Omental fat pad (tissue), 4 donors: Measurements from ENCODE around the gene DHX30. TPM values are rescaled to one million over a fixed set of nuclear protein-coding genes. Genes with fewer than 3 reads are reported as not detected.

ENCODE experiments used
- ATAC-seq: fragments of 150-250 bp; one replicate; pipeline ENCODE4 v1.9.1; 2016; ENCODE audit warnings: mild to moderate bottlenecking, moderate library complexity; ENCODE audit not compliant: low FRiP score
- DNase-seq: peaks from one replicate; pipeline ENCODE4 v3.0.0-alpha.2; 2019; ENCODE audit warnings: low spot score
- total RNA-seq, 4 donors: library from RNA; depleted of rRNA; stranded (reverse); fragments of >200 nt; gene quantifications; one replicate each; pipeline ENCODE4 v1.1.0, GENCODE V29; 2016
- TF ChIP-seq, protein P1 (sequence below), 3 donors: fragments of 450-650 bp; IDR thresholded peaks; one replicate each; pipeline ENCODE4 v1.5.1; 2016 to 2017; ENCODE audit warnings: antibody characterized with exemption in 3 of 3, mild to moderate bottlenecking in 3 of 3, moderate library complexity in 2 of 3

Gene DHX30
- total RNA-seq, 4 donors from 2014 or later = 43.4 to 91.7 (median 51.5) TPM

DNA sequence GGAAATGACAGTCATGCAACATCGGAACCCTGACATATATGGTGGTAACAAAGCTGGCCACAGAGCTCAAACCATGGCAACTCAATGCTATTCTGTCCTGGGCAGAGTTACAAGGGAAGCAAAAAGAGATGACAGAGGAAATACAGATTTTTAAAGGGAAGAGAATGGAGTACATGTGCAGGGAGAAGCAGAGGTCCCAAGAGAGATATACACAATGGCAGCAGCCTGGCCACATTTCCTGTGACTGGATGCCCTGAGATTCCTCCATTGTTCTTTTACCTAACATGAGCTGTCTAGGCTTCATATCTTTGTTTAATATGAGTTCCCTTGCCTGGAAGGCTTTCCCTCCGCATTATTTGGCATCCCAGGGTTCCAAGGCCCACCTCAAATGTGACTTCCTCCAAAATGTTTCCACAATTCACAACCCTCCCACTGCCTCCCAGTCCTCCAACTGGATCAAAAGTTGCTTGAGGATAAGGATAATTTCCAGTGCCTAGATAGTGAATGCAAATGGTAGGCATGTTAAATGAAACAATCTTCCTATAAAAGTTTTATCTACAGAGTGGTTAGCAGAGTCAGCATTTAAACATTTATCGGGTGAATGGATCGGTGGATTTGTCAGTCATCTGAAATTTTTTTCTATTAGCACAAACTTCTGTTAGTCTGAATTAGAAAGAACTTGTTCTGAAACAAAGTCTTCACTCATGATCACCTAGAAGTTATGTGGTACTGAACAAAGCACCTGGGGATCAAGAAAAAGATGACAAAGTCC, 86.2 kb downstream of the DHX30 start:
- ATAC-seq = no peak
- TF ChIP-seq, protein P1, sequence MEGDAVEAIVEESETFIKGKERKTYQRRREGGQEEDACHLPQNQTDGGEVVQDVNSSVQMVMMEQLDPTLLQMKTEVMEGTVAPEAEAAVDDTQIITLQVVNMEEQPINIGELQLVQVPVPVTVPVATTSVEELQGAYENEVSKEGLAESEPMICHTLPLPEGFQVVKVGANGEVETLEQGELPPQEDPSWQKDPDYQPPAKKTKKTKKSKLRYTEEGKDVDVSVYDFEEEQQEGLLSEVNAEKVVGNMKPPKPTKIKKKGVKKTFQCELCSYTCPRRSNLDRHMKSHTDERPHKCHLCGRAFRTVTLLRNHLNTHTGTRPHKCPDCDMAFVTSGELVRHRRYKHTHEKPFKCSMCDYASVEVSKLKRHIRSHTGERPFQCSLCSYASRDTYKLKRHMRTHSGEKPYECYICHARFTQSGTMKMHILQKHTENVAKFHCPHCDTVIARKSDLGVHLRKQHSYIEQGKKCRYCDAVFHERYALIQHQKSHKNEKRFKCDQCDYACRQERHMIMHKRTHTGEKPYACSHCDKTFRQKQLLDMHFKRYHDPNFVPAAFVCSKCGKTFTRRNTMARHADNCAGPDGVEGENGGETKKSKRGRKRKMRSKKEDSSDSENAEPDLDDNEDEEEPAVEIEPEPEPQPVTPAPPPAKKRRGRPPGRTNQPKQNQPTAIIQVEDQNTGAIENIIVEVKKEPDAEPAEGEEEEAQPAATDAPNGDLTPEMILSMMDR (IDR thresholded peaks at IDR 0.05) = no peak

DNA sequence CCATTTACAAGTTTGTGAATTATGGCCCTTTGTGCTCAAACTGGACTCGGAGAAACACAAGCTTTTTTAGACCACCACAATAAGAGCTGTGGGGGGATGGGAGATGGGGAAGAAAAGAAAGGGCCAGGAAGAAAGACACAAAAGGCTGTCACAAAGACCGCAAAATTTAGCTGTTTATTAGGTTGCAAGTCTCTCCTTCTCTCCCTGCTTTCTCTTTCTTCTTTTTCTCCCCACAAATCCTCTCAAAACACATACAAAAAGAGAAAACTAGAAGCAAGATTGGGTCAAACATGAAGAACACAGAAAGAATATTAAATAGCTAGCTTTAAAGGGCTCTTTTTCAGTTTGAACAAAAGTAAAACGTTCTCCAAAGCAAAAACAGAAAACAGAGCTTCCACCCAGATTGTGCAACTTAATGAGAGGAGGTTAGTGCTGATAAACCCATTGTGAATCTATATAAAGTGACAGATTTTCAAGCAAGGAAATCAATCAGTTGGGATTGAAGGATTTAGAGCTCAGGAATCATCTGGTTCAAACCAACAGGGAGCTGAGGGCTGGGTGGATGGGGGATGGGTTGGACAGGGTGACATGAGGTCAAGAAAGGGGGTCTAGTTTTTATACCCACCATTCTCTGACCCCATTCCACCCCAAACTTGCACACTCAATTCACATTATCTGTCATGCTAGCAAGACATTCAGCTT, 87.3 kb downstream of the DHX30 start:
- TF ChIP-seq, protein P1 (IDR thresholded peaks at IDR 0.05) = no peak
- ATAC-seq (no peak), DNase-seq (no peak)

More for the DNA sequence above, 86.2 kb downstream of the DHX30 start:
- DNase-seq = no peak

DNA sequence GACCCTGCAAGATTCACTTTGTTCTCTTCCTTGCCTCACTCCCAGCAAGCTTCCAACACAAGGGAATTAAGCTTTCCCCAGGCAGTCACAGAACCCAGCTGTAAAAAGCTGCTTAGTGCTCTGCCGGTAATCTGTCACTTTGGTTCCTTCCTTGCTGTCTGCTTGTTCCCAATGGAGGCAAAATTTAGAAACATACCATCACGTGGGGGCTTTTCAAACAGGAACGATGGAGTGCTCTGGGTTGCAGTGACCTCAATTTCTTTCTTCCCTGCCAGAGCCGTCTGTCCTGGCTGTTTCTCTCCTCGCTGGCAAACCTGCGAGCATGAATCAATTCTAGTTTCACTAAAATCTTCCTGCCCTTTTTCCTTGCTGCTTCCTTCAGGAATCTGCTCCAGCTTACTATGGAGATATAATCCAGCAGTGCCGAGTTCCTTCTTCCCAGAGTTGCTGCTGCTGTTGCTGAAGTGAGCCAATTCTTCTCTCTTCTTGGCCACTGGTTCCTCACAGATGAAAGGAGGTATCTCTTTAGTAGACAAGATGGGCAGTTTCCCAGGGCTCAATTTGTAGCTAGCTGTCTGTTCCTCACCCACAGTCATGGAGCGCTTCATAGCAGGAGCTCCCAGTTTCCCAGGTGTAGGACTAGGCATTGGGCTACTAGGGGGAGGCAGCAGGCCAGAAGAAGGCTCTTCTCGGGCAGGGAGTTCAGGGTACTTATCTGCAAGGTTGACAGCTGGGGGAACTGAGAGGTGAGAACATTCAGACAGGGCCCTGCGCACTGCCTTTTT, 88.1 kb downstream of the DHX30 start:
- ATAC-seq (peak; percentile 28), DNase-seq (no peak)
- TF ChIP-seq, protein P1 (IDR thresholded peaks at IDR 0.05) = no peak

DNA sequence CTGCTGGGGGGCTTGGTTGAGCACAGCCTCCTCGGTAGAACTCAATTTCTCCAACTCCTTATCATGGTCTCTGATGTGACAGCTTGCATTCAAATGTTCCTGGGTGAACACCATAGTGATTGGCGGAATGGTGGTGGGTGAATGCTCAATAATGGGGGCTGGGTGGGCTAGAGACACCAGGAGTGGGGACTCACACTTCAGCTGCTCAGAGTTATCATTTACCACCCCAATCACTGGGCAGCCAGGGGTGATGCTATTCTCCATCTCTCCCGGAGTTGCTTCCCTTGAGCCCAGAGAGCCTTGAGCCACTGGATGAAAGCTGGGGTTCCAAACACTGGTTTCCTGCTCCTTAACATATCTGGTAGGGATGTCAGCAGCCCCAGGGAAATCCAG, 88.7 kb downstream of the DHX30 start:
- ATAC-seq = no peak
- DNase-seq = no peak
- TF ChIP-seq, protein P1 (IDR thresholded peaks at IDR 0.05) = no peak

DNA sequence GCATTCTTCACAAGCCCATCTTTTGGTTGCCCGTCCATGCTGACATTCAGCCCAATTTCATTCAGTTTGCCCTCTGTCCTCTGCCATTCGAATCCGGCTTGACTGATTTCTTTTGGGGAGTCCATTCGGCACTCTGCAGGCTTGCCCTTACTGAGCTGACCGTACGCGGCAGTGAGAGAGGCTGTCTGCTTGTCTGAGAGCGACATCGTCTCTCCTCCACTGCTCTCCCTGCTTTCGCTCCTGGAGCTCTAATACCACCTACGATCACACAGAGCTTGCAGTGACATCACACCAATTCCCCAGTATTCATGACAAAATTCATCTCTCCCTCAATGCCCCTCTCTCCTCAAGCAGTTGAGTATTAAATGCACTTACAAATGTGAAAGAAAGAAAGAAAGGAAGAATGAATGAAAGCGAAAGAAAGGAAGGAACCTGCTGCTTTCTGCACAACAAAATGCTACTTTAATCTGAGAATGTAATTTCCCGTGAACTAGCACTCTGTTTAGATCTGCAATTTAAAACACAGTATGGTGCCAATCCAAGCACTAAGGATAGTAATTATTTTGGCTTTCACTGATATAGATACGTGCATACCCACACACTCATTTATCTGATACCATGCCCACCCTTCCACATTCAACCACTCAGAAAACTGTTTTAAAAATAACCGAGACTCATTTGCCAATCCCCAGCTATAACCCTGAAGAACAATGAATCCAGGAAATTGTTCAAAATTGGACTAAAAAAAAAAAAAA, 89.5 kb downstream of the DHX30 start:
- no peak for ATAC-seq
- DNase-seq = no peak
- TF ChIP-seq, protein P1 (IDR thresholded peaks at IDR 0.05) = no peak

DNA sequence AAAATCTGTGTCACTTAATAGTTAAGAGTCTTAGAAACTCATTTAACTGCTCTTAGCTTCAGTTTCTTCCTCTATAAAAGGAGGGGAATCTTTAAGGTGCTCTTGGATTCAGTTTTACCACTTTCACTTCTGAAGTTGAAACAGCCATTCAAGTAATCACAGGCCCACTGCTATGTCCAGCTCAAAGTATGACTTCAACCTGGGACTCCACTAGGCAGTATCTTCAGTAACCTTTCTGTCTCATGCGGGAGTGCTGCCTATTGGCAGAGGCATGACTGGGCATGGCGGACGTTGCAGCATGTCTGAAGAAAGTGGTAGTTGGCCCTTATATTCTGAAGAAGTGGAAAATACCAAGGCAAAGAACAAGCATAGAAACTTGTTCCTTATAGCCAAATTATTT, 92.3 kb downstream of the DHX30 start:
- ATAC-seq (no peak), DNase-seq (no peak)
- TF ChIP-seq, protein P1 (IDR thresholded peaks at IDR 0.05) = no peak
